ENCODE results near the gene ZNF576.
"Not testable (repeated sequence)": the region's sequence is repeated elsewhere in the genome, so short reads cannot be mapped to it uniquely, and the experiment has no call there.

ZNF576 gene

DNA sequence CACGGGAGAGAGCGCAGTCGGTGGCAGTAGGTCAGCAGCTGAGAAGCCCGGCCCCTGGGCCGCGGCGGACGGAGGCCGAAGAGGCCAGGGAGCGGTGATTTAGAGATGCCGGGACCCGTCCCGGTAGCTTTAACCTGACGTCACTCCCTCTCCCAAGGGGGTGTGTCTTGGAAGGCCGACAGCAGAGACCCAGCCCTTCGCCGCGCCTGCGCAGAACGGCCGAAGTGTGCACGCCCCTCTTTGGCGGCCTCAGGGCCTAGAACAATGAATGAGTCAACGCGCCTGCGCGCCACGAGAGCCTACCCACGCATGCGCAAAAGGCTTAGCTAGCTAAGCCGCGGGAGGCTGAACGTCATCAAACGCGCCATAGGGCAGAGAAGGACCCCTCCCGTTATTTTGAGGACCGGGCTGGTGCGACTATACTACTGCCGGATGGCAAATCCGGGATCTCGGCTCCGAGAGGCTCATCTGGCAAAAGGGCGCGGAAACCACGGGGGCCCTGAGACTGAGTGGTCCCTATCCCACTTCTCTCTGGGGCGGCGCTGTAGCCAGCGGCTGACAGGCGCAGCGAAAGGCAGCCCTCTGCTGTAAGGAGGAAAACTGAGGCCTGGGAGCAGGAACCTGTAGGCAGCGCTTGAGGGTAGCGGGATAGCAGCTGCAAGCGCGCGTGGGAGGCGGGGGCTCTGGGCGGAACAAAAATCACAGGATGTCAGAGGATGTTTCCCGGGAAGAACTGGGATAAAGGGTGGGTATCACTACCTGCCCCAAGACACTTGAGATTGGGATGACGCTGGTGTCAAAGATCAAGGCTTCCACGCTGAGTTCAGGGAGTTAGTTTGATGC lies at the start of gene ZNF576, which contains the start of gene IRGQ:
Gene ZNF576 (plus strand): TSS at position 597 of the 843 bp plus-strand sequence. CDS start 514 bp downstream, outside the sequence.
Gene IRGQ (minus strand): TSS at position 136 of the 843 bp plus-strand sequence. CDS start 796 bp downstream, outside the sequence.
- DNase-seq (ENCODE audit: low read depth in 2 of 2), result peak; percentile 100

DNA sequence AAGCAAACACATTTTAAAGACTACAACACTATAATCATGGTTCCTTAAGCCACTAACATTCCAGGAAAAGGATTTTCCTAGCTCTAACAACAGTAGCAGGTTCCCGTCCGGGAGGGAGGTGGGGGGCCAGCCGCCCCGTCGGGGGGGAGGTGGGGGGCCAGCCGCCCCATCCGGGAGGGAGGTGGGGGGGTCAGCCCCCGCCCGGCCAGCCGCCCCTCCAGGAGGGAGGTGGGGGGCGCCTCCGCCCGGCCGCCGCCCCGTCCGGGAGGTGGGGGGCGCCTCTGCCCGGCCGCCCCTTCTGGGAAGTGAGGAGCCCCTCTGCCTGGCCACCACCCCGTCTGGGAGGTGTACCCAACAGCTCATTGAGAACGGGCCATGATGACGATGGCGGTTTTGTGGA lies 48.5 kb upstream of the ZNF576 start:
- not testable (repeated sequence) for DNase-seq (ENCODE audit: low read depth in 2 of 2)

DNA sequence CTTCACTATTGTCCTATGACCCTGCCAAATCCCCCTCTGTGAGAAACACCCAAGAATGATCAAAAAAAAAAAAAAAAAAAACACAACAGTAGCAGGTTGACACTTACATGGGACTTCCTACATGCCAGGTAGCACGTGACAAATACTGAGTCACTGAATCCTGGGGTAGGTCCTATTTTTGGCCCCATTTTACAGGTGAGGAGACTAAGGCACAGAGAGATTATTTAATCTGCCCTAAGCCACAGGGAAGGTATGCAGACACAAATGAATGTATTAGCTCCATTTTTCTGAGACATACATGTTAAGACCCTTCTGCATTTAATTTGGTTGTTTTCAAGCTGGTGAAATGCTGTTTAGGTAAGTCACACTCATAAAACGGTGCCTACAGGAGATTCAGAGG lies 47.7 kb upstream of the ZNF576 start:
- DNase-seq (ENCODE audit: low read depth in 2 of 2), result no peak

DNA sequence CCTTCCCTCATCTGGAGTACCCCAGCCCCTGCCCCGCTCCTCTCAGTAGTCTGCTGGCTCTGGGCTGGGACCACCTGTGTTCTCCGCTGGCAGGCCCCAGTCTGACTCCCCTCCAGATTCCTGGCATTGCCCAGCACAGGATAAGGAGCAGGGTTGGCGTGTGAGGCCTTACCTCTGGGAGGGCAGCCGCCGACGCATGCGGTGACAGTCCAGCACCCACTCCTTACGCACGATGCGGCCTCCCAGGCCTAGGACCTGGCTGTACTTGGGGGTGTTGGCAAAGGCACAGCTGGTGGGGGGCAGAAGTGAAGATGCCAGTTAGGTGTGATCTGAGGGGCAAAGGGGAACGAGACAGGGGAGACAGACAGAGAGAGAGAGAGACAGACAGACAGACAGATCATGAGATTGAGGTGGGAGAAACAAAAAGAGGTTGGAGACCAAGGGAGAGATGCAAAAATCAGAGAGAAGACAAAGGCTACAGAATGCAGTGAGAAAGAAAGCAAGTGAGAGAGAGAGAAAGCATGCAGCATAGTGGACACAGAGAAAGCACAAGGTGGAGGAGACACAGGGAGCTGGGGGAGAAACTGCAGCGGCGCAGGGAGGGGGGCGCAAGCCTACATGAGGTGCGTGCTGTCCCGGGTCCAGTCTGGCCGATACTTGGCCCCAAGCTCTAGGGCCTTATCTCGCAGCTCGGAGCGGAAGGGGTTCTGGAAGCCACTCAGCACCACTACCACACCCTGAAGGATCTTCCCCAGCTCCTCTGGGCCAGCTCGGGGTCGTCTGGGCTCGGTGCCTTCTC lies 44.8 kb upstream of the ZNF576 start:
- no peak for DNase-seq (ENCODE audit: low read depth in 2 of 2)

- no peak for DNase-seq (ENCODE audit: low read depth in 2 of 2)
Observed at GRCh38 chr19:43552198-43552450, 44.3 kb upstream of the ZNF576 start.

GRCh38 chr19:43552616-43553015 lies 43.8 kb upstream of the ZNF576 start:
- no peak for DNase-seq (ENCODE audit: low read depth in 2 of 2)

DNA sequence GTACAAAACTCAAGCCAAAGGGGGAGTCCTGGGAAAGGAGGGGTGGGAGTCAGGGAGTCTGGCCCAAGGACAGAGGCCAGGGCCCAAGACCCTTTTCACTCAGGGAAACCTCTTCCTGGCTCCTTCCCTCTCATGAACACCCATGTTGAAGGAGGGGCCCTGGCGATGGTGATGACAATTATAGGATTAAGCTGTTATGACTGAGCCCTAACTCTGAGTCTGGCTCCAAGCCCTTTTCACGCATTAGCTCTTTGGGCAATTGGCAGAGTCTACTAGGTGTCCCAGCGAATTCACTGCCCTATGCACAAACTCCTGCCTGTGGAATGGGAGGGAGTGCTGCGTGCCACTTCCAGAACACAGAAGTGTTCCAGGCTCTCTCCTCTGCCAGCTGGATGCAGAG lies 42.7 kb upstream of the ZNF576 start:
- no peak for DNase-seq (ENCODE audit: low read depth in 2 of 2)

- no peak for DNase-seq (ENCODE audit: low read depth in 2 of 2)
Observed at GRCh38 chr19:43554317-43554895, 42.0 kb upstream of the ZNF576 start.

DNA sequence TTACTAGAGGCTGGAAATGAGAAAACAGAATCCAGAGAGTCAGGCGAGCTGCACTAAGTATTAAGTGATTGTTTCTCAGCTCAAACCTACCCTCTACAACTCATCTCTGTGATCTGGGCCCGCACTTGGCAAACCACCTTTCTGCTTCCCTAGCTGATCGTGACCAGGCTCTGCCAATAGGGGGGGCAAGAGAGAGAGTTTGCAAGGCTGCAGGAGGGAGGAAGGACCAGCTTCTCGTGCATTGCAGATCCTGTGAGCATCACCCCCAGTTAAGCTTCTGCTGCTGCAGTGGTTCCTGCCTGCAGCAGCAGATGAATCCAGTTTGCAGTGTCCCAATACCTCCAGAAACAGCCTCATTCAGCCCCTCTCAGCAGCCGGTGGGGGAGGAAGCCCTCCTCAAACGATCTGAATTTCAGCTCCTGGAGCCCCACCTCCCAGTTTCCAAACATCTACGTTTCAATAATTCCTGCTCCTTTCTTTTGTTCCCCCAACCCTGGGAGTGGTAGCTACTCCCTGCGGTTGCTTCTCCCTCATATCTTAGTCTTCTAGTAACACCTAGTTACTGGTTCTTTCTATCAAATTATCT lies 41.1 kb upstream of the ZNF576 start:
- DNase-seq (ENCODE audit: low read depth in 2 of 2), result peak; percentile 62 to 71

- no peak for DNase-seq (ENCODE audit: low read depth in 2 of 2)
Observed at GRCh38 chr19:43560687-43561086, 35.7 kb upstream of the ZNF576 start.

DNA sequence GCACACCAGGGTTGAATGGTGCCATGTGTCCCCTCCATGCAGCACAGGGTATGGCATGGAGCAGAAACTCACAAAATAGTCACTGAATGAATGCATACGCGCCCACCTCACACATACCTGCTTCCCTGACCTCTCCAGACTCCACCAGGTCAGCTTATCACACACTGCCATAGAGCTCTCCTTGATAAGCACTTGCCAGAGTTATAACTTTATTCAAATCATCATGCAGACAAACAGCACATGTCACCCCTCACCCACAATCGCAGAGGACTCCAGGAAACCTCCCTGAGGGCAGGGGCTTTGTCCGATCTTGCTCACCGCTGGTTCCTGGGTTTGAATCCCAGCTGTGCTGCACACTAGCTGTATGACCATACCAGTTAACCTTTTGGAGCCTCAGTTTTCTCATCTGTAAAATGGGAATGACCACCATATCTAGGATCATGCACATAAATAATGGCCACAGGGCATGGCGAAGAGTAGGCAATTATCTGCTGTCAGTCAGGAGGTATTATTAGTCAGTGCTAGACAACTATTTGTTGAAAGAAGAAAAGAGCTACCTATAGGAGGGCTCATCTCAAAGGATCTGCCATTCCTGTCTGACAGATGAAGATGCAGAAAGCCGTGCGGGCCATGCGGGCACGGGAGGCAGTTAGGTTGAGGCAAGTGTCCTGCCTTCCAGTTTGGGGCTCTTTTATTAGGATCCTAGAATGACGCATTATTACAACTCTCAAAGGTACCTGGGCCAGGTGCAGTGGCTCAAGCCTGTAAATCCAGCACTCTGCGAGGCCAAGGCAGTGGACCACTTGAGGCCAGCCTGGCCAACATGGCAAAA lies 35.0 kb upstream of the ZNF576 start:
- DNase-seq (ENCODE audit: low read depth in 2 of 2), result no peak

GRCh38 chr19:43562226-43562697 lies 34.1 kb upstream of the ZNF576 start:
- DNase-seq (ENCODE audit: low read depth in 2 of 2), result no peak

- DNase-seq (ENCODE audit: low read depth in 2 of 2), result peak; percentile 65 to 75
Observed at GRCh38 chr19:43562698-43563241, 33.6 kb upstream of the ZNF576 start.

- DNase-seq (ENCODE audit: low read depth in 2 of 2), result no peak
Observed at GRCh38 chr19:43563816-43564457, 32.5 kb upstream of the ZNF576 start.

GRCh38 chr19:43564800-43565199 lies 31.6 kb upstream of the ZNF576 start:
- no peak for DNase-seq (ENCODE audit: low read depth in 2 of 2)

GRCh38 chr19:43569657-43570056 lies 26.7 kb upstream of the ZNF576 start:
- DNase-seq (ENCODE audit: low read depth in 2 of 2), result no peak

DNA sequence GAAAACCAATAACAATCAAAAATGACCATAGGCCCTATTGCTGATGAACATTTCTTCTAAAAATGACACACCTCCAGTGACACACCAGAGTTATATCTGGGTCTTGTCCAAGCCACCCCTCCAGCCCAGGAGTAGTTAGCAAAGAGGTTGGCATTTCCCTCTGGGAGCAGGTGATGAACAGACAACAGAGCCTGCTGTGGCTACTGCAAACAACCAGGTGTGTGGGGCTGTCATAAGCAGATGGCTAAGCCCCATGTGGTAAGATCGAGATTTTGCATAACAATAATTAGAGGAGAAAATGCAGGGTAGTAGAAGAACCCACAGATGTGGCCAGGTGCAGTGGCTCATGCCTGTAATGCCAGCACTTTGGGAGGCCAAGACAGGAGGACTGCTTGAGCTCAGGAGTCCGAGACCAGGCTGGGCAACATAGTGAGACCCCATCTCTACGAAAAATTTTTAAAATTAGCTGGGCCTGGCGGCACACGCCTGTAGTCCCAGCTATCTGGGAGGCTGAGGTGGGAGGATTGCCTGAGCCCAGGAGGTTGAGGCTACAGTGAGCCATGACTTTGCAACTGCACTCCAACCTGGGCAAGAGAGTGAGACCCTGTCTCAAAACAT lies 26.1 kb upstream of the ZNF576 start:
- no peak for DNase-seq (ENCODE audit: low read depth in 2 of 2)

GRCh38 chr19:43572171-43572588 lies 24.2 kb upstream of the ZNF576 start:
- DNase-seq (ENCODE audit: low read depth in 2 of 2), result no peak

DNA sequence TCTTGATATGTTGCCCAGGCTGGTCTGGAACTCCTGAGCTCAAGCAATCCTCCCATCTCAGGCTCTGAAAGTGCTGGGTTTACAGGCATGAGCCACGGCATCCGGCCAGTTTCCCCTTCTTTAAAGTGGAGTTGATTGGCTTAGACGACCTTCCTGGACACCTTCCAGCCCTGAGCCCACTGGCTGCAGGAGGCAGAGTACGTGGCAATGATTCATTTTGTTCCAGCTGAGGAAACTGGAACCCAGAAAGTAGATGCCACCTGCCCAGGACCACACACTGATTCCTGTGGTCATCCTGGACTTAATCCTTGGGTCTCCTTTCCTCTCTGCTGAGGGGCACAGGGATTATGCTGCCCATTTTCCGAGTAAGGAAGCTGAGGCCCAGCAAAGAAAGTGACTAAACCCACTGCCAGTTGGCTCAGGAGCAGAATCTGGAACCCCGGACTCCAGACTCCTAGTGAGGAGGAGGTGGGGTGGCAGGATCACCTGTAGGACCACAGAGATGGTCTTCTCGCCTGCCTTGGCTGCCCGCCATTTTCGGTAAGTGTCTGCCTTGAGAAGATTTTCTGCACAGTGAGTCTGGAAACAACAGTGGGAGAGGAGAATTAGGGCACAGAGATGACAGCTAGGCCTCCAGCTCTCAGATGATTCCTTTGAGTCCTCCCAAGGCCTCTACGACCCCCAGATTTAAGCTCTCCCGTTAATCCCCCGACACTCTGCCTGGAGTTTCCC lies 21.8 kb upstream of the ZNF576 start:
- DNase-seq (ENCODE audit: low read depth in 2 of 2), result no peak
